GM04504 (cell line): ENCODE measurements around the gene UFSP1.

ENCODE experiments used
- DNase-seq: peaks from one replicate; pipeline ENCODE4 v3.0.0-alpha.2; 2012; ENCODE audit warnings: low read depth

The UFSP1 gene

DNA sequence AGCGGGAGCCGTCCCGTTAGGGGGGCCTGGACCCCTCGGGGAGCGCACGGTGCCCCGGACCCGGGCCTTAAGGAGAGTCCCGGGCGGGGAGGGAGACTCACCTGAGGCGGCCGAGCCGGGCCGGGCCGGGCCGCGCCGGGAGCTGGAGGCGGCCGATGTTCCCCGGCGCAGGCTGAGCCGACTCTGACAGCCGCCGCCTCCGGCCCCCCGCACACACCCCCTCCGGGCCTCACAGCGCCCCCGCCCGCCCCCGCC lies 6.1 kb upstream of the UFSP1 start, which contains the start of gene ACHE:
TSS of gene ACHE (minus strand) at position 188 of the 255 bp plus-strand sequence. CDS start 1,656 bp downstream, outside the sequence.
- DNase-seq: no peak

- no peak for DNase-seq
These were observed 5.6 kb upstream of the UFSP1 start for GRCh38 chr7:100894860-100895700.

DNA sequence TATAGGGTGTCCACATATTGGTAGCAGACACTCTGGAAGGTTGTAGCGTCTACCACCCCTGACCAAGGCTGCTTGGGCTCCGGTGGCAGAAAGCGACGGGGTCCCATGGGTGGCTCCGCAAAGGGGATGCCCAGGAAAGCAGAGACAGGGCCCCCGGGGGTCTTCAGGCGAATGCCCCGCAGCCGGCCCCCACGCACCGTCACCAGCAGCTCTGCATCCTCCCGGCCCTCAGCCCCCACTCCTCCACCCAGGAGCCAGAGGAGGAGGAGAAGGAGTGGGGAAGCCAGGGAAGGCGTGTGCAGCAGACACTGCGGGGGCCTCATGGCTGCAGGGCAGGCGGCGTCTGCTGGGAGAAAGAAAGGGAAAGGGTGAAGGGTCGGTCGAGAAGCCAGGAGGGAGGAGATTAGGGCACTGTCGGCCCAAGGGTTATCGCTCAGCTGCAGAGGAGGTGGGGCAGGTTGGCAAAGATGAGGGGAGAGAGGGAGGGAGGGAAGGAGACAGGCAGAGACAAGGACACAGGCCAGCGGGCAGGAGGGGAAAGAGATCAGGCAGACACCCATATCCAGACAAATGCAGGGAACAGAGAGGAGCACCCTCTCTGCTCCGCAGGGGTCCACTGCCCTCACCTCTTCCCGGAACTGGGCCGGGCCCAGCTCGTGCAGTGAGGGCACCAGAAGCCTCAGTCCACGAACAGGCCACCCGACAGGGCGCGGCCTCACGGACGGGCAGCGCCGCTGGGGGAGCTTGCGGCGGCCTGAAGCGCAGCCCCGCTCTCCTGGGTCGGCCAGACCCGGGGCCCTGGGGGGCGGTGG lies 4.6 kb upstream of the UFSP1 start:
- DNase-seq: no peak

DNA sequence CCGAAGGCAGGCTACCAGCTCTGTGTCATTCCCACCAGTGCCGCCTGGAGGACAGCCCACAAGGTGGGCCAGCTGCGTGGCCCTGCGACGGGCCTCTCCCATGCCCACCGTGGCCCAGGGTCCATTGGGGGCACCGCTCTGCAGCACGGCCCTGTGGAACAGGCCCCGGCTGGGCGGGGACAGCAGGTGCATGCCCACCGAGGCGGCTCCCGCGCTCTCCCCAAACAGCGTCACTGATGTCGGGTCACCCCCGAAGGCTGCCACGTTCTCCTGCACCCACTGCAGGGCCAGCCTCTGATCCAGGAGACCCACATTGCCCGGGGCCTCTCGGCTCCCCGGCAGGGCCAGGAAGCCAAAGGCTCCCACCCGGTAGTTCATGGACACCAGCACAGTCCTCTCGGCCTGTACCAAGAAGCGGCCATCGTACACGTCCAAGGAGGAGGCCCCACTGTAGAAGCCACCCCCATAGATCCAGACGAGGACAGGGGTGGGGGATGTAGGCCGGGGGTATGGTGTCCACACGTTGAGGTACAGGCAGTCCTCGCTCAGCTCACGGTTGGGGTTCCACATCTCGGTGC lies 3.9 kb upstream of the UFSP1 start:
- DNase-seq: no peak

DNA sequence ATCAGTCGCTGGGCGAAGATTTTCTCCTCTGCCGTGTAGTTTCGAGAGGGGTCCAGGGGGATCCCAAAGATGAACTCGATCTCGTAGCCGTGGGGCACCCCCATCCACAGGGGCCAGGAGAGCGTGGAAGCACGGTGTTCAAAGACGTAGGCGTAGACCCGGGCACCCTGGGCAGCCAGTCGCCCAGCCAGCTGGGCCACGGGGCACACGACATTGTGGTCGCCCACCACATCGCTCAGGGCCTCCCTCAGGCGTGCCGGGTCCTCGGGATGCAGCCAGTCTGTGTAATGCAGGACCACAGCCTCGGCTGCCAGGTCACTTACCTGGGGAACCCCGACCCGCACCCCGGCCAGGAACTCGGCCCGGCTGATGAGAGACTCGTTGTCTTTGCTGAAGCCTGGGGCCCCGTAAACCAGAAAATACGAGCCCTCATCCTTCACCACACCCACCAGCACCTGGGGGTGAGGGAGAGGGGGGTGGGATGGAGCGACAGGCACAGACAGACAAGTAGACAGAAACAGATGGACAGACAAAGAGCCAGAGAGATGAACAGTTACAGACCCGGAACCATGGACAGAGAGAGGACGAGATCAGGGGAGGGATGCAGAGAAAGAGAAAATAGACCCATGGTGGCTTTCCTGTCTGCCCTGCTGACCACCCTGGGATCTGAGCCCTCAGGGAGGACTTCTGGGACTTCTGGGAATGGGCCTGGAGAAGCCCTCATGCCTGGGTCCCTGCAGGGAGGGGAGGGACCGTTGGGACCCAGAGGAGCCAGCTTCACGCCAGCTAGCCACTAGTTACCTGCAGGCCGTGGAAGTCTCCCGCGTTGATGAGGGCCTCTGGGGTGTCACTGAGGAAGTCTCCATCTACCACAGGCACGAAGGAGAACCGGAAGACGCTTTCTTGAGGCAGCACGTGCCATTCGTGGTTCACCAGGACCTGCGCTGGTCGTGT lies 3.1 kb upstream of the UFSP1 start:
- DNase-seq: no peak

DNA sequence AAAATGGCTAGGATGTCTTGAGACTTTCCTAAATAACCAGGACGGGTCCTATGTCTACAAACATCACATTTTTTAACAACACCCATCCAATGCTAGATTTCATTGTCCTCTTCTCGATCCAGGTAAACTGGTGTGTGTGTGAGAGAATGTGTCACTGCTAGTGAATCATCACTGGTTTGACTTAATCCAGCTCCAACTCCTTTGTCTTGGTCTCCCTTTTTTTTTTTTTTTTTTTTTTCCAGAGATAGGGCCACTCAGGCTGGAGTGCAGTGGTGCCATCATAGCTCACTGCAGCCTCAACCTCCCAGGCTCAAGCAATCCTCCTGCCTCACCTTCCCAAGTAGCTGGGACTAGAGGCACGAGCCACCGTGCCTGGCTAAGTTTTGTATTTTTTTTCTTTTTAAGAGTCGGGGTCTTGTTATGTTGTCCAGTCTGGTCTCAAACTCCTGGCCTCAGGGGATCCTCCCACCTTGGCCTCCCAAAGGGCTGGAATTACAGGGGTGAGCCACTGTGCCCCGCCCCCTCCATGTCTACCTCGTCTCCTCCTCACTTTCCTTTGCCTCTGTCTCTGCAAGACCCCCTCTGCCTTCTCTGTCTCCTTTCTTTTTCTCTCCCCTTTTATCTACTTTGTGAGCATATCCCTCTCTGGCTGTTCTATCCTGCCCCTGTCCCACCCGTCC lies 2.2 kb upstream of the UFSP1 start:
- DNase-seq: no peak

DNA sequence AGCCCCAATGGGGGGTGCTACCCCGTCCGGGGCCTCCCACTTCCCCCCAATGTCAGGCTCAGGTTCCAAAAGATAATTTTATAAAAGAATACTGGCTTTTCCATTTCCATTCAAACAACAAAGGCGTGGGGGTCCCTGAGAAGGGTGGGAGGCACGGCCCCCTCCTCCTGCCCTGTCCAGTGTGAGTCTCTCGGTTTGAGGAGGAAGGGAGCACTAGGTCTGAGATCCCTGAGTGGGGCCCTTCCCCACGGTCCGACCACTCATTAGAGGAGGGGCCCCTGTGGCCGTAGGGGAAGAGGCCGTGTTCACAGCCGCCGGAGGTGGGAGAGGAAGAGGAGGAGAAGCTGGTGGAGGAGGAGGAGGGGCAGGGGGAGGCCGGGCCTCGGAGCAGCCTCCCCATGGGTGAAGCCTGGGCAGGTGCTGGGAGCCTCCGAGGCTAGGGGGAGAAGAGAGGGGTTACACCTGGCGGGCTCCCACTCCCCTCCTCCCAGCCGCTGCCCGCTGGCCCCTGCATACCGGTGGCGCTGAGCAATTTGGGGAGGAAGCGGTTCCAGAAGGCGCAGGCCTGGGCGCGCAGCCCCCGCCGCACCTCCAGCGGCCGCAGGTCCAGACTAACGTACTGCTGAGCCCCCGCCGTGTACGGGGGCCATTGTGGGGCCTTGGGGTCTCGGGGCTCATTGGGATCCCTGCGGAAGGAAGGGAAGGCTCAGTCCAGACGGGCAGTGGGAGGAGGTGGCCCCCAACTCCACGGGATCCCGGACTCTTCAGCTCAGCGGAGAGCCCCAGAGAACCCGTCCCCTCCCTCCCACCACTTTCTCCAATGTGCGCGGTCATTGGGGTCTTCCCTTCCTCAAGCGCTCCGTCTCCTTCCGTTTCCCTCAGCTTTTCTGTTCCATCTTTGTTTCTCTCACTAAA lies 1.4 kb upstream of the UFSP1 start:
- no peak for DNase-seq

DNA sequence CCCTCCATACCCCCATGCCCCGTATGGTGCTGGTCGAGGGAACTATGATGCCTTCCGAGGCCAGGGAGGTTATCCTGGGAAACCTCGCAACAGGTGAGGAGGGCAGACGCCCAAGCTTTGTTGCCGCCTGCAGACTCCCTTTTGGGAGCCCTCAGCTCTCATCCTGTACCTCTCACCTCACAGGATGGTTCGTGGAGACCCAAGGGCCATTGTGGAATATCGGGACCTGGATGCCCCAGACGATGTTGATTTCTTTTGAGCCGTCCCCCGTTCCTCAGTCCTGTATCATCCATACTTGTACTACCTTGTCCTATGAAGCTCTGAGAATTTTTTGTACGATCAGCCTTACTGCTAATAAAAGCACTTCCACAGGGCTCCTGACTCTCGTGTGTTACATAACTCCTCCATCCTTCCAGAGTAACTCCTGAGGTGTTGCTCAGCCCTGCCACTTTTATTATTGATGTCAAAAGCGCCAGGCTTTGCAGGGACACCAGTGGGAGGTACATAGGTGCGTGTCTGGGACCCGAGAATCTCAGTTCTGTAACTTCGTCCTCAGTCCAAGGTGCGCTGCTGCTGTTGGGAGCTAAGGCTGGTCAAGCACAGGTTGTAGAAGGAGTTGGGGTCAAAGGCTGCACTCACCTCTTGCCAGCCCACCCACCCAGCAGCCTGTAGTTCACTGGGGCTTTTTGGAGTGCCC lies 1.1 kb downstream of the UFSP1 start:
- no peak for DNase-seq

DNA sequence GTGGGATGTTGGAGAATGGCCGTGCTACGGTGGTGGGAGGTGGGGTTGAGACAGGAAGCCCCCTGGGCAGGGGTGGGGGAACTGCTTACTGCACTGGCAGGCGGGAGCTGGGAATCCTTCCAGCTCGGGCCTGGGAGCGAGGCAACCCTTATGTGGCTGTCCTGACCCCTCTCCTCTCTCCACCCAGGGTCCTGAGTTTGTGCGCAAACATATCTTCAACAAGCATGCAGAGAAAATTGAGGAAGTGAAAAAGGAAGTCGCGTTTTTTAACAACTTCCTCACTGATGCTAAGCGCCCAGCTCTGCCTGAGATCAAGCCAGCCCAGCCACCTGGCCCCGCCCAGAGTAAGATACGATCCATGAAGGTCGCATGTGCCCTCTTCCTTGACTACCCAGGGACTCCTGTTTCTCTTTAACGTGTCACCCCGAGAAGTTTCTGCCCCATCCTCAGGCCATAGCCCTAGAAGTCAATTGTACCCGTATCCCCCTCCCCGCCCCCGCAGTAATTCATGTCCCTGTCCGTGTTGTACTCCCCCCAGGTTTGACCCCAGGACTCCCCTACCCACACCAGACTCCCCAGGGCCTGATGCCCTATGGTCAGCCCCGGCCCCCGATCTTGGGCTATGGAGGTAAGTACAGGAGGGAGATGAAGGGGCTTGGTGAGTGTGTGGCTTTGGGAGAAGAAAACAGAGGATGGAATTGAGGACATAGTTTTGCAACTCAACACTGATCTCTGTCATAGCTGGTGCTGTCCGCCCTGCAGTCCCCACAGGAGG lies 1.8 kb downstream of the UFSP1 start:
- DNase-seq: no peak

DNA sequence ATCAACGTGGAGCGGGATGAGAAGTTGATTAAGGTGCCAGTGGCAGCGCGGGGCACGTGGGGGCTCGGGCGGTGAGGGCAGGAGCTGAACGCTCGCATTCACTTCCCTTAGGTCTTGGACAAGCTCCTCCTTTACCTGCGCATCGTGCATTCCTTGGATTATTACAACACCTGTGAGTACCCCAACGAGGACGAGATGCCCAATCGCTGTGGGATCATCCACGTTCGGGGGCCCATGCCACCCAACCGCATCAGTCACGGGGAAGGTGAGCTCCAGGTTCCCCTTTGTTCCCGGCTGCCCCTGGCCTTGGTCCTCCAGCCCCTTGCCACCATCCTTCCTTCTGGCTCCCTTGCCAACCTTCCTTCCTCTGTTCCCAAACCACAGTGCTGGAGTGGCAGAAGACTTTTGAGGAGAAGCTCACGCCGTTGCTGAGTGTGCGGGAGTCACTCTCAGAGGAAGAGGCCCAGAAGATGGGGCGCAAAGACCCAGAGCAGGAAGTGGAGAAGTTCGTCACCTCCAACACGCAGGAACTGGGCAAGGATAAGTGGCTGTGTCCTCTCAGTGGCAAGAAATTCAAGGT lies 2.5 kb downstream of the UFSP1 start:
- DNase-seq: no peak

DNA sequence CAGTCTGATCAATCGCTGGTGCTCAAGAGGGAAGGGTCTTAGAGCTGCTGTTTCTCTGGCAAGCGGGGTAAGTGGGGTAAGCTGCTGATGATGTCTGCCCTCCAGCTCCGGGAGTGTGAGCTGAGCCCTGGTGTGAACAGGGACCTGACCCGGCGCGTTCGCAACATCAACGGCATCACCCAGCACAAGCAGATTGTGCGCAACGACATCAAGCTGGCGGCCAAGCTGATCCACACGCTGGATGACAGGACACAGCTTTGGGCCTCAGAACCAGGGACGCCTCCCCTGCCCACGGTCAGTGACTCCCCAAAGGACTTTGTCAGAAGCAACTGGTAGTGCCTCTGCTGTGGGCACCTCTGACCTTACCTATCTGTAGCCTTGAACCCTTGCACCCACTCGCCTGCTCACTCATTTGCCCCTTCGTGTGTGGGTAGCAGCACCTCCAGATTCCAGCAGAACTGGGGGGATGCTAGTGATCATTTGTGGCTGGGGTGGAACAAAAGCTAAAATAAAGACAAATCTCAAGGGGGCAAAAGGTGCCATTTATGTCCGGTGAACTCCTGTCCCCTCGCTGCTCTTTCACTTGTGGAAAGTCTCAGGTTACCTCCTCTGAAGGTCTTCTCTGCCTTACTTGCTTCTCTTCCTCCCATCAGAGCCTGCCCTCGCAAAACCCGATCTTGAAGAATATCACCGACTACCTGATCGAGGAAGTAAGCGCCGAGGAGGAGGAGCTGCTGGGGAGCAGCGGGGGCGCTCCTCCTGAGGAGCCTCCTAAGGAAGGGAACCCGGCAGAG lies 3.2 kb downstream of the UFSP1 start:
- DNase-seq: no peak

- no peak for DNase-seq
These were observed 3.9 kb downstream of the UFSP1 start for GRCh38 chr7:100885440-100886141.

DNA sequence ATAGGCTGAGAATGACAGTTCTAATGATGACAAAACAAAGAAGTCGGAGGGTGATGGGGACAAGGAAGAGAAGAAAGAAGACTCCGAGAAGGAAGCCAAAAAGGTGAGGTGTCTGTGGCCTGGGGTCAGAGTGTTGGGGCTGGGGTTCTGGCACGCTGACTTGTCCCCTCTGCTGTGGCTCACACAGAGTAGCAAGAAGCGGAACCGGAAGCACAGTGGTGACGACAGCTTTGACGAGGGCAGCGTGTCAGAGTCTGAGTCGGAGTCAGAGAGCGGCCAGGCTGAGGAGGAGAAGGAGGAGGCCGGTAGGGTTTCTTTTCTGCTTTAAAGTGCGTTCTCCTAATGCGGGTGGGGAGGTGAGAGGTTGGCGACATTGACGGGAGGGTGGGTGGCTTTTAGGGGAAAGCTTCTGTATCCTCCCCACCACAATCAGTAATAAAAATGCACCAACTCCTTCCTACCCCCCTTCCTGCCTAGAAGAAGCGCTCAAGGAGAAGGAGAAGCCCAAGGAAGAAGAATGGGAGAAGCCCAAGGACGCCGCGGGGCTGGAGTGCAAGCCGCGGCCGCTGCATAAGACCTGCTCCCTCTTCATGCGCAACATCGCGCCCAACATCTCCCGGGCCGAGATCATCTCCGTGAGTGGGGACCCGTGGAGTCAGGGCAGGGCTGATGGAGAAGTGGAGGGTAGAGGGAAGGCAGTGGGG lies 4.6 kb downstream of the UFSP1 start:
- no peak for DNase-seq

DNA sequence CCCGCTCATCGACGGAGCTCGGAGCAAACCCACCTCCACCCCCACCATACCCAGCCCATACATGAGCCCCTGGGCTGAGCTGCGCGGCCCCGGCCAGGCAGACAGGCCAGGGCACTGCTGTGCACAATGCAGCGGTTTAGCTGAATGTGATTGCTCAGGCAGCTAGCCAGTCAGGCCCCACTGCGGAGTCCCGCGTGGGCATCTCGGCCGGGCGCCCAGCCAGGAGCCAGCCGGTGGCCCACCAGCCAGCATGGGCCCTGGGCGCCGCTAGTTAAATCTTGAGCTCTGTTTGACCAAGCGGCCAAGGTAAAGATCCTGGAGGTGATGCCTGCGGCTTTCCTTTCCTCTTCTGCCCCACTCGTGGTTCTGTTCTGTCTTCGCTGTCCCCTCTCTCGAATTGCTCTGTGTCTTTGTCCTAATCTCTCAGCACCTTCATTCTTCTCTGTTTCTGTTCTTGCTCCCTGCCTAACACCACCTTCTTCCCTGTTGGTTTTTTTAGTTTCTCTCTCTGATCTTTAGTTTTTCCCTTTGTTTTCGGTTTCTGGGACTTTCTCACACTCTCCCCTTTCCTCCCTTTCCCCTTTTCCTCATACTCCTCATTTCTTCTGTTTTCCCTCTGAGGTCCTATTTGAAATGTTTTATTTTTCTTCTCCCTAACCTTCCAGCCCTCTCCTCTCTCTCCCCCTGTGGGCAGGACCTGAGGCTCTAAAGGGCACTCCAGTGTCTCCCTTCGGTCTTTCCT lies 6.6 kb downstream of the UFSP1 start:
- no peak for DNase-seq

DNA sequence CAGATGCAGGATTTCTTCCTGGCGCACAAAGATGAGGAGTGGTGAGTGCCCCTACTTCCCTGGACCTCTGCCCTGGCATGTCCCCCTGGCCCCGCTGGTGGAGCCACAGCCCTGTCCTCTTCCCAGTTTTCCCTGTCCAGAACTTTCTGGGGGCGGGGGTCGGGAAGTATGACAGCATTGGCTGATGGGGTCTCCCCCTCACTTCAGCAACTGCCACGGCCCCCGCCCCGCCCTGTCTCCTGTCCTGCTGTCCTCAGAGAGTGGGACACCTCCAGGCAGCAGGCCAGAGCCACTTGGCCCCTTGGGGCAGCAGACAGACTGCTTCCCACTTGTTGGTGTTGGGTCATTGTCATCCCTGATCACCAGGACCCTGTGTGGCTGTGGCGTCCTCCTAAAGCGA lies 7.3 kb downstream of the UFSP1 start:
- no peak for DNase-seq

GRCh38 chr7:100881136-100881535 lies 8.4 kb downstream of the UFSP1 start:
- DNase-seq: no peak
